GM12892 (cell line): ENCODE measurements around the gene HSFX2.
"Not testable (repeated sequence)": the region's sequence is repeated elsewhere in the genome, so short reads cannot be mapped to it uniquely, and the experiment has no call there.

ENCODE experiments used
- POLR2A ChIP-seq: IDR thresholded peaks from 2 replicates; pipeline ENCODE4 v1.6.1; 2011; ENCODE audit warnings: low read depth, low read length, control low read depth
- POLR2AphosphoS5 ChIP-seq: IDR thresholded peaks from 2 replicates; pipeline ENCODE4 v1.6.1; 2011; ENCODE audit warnings: low read depth, low read length, control low read depth

DNA sequence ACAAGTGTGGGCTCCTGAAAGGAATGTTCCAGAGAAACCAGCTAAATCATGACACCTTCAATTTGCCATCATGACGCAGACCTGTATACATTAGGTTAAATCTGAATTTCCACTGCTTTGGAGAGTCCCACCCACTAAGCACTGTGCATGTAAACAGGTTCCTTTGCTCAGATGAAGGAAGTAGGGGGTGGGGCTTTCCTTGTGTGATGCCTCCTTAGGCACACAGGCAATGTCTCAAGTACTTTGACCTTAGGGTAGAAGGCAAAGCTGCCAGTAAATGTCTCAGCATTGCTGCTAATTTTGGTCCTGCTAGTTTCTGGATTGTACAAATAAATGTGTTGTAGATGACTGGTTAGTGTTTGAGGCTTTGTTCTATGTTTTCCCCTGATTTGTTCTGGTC is 48.2 kb downstream of the HSFX2 start:
- not testable (repeated sequence) for TF ChIP-seq POLR2AphosphoS5, POLR2A
